GM19372 (cell line): ENCODE results near the gene MVB12B.

Experiments
- ATAC-seq: cut with Tn5 transposase; IDR thresholded peaks from one replicate; pipeline ENCODE4 v1.9.1; 2021; ENCODE audit warnings: mild to moderate bottlenecking, low read depth, moderate library complexity; ENCODE audit not compliant: unreplicated experiment

Gene MVB12B

DNA sequence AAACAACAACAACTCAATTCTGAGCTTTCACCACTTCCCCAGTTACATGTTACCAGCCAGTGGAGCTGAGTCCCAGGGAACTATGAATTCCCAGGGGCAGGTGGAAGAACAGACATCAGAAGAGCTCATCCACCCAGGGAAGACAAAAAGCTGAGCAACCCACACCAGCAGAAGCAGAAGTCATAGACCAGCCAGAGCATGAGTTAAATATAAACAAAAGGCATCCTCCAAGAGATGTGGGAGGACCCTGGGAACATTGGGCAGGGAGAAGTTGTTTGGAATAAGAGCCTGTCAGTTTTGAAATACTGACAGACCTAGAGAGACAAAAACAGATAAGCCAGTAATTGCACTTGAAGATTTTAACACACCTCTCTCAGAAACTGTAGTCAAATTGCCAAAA lies 184.8 kb downstream of the MVB12B start:
- no peak for ATAC-seq

DNA sequence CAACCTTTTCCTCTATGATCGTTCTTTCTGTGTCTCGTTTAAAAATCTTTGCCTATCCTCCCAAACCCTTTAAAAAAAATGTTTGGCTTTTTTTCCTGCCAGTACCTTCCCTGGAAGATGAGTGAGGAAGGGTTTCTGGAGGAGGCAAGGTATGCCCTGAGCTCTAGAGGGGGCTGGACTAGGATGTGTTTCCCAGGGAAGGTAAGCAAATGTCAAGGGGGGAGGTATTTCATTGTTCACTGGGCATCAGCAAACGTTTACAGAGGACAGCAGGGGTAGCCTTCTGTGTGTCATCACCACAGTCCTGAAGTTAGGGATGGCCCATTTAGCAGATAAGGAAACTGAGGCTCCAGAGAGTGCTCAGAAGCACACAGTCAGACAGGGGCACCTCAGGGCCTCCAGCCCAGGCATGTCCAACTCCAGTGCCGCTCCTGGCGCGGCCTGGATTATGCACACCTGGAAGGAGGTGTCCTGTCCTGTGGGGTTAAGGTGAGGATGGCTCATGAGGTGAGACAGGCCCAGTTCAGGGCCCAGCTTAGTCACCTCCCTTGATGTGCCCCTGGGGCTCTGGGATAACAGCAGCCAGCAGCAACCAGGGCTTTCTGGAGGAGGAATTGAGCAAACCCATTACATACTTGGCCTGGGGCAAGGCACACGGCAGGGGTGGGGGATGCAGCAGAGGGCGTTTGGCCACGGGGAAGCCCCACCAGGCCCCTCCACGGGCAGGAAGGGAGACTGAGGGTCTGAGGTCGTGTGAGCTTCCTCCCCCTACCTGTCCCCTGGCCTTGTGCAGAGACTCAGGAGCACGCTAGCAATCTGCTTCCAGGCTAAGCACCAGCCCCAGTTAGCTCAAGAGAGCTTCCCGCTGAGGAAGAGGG lies 186.8 kb downstream of the MVB12B start:
- no peak for ATAC-seq

GRCh38 chr9:126514037-126514821 lies 187.6 kb downstream of the MVB12B start:
- ATAC-seq, result no peak

- no peak for ATAC-seq
Measured at GRCh38 chr9:126515001-126515872, 188.6 kb downstream of the MVB12B start.

- ATAC-seq, result no peak
Measured at GRCh38 chr9:126515873-126516505, 189.4 kb downstream of the MVB12B start.

DNA sequence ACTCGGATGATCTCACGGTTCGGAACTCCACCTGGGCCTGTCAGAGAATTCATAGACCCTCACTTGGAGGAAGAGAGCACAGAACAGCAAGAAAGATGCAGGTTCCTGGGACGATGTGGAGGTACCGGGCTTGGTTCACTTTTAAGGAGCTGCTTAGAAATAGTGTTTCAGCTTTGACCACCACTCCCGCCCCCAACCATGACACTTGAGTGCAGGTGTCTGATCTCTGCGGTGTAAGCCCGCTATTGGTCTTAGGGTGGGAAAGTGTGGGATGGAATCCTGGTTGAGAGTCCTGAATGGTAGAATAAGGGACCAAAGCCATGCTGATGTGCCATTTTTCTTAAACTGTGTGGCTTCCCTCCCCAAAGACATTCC lies 189.9 kb downstream of the MVB12B start:
- ATAC-seq, result no peak

DNA sequence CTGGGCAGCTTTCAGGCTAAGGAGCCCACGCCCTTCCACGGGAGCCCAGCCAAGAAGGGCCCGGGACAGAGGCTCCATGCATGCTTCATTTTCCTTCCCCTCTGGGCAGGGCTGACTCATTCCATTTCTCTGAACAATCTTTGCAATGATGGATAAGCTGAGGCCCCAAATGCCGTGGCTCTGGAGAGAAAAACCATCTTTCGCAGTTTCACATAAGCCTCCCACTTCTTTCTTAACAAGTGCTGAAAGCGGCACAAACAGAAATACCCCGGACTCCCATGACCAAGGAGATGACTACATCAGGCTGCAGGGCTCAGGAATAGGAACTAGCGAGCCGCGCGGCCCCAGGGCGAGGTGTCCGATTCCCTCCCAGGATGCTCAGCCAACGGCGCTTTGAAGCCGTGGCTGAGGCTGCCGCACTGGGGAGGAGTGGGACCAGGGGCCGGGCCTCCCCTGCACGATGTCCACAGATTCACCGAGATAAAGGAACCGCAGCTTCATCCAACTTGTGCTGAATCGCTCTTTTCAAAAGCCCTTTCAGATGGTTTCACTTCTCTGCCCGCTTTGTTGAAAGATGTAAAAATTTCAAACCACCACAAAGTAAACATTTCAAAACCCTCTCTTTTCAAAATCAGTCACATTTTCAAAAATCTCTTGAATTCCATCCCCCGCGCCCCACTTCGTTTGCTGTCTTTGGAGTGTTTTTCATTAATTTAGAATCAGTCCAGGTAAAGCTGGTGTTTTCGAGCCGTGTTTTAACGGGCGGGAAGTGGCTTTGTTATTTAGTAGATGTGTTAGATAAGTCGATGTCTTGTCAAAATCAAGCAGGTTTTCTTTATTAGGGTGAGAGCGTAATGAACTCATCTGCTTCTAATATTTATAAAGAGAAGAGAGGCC lies 190.6 kb downstream of the MVB12B start:
- ATAC-seq, result no peak

DNA sequence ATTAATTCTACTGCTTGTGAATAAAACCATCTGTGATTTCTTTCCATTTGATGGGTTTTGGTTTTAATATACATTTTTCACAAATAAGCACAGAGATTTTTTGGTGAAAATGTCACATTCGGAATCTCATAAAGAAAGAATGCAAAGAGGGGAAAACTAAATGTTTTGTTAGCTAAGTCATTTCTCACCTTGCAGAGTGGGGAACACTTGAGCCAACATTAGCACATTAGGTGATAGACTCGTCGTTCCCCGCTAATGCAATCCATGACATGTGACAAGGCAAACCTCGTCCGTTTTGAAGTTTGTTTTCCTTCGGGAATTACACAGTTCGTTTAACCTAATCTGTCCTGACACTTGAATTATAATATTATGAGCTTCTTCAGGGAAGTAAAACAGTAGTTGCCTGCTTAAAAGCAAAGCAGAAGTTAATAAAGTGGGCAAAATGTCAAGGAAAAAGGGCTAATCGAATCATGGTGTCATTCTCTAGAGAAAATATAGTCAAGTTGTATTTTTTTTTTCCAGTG lies 191.3 kb downstream of the MVB12B start:
- ATAC-seq, result no peak

DNA sequence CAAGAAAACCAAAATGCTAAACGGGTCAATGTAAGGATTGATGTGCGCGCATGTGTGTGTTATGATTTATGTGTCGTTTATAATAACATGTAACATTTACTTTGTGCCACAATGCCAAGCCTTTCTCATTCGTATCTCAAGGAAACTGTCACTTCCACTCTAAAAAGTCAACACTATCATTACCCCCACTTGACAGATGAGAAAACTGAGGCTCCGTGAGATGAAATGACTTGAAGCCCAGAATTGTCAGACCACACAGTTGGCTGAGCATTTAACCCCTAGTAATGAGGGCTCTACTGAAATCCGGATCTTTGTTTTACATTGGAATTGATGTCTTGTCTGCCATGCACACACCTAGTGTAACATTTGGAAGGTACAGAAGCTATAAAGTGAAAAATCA lies 192.1 kb downstream of the MVB12B start:
- ATAC-seq, result no peak

GRCh38 chr9:126519660-126520420 lies 193.2 kb downstream of the MVB12B start:
- no peak for ATAC-seq

DNA sequence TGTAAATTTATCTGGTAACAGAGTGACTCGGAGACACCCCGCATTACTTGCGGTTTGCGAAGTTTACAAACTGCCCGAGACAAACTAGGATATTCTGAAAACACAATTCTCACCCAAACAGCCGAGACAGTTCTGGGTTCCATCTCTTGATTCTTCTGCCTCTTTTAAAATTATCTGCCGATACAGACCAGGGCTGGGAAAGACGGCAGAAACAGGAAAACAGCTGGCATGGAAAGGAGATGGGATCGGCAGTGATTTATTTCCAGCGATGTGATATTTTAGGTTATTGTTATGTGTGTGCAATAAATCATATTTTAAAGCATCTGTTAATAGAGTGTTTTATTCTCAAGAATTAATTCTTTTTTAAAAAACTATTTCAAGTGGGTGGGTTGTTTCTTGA lies 193.8 kb downstream of the MVB12B start:
- no peak for ATAC-seq

DNA sequence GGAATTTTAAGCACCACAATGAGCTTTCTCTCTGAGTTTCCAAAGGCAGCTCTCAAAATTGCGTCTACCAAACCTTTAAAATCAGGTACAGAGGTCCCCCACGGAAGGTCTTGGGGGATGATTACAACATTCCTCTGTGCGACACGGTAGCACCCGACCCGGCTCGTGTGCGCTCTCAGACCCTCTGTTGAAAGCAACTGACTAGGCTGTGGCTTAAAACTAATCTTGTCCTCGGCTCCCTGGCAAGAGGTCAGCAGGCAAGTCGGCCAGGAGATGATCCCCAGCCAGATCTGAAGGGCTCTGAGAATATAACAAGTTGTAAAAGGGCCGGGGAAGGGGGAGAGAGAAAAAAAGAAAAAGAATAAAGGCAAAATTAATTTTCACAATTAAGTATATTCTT lies 194.5 kb downstream of the MVB12B start:
- no peak for ATAC-seq

DNA sequence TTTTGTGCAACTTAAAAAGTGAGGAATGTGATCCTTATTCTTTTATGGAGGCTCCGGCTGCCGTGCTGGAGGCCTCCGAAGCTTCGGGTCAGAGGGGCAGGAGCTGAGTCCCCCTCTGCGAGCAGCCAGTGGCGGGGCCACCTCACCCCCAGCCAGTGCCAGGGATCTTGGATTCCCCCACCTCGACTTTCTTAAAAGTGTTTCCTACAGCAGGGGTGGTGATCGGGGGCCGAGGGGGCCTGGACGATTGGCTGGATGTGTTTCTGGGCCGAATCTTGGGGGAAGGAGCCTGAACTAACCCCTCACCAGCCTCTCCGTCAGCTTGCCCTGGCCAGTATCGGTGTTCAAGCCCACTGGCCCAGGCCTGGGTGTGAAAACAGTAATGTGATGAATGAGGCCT lies 194.9 kb downstream of the MVB12B start:
- no peak for ATAC-seq

DNA sequence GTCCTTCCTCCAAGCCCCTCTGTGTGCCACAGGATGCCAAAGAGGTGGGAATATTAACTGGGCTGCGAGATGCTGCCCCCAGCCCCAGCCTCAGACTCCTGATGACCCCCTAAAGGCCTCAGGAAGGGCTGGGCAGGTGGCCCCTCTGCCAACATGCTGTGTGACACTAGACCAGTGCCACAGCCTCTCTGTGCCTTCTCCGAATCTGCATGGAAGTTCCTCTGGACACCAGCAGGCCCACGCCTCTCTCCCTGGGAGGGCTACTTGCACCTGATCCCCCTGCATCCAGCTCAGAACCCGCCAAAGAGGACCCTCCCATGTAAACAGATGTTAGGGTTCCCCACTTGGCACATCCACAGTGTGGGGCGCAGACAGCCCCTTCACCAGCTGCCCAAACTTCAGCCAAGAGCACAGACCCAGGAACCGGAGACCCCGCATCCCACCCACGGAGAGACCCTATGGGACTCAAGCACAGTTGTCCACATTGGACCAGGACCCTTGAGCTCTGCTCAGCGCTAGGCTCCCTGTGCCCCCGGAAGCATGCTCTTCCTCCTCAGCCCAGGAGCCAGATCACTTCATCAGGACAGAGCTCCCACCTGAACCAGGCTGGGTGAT lies 195.5 kb downstream of the MVB12B start:
- no peak for ATAC-seq

DNA sequence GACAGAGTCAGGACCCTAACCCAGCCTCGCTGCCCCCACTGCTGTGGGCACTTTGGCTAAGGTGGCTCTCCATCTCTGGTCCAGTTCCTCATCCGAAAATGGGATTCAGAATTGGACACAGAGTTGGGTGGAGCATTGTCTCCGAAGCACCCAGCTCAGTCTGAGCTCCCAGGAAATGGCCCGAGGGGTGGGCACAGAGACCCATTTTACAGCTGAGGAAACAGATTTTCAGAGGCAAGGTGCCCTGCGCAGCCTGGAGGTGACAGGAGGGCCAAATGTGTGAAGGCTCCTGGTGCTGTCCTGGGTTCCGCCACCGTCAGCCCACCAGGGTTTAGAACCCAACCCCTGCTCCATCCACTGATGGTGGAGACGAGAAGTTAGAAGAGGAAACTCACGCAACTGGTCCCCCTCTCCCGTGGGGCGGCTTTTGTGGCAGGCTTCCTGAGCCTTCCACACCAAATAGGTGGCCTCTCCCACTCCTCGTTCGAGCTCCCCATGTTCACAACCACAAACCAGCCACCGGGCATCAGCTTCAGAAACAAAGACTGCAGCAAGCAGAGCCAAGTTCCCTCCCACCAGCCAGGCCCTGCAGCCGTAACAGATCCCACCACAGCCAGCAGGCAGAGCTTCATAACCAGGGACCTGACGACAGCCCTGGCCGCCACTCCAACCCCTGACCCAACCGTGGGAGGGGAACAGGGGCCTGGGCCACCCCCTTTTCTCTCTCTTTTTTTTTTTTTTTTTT lies 196.2 kb downstream of the MVB12B start:
- no peak for ATAC-seq

GRCh38 chr9:126523611-126524111 lies 197.0 kb downstream of the MVB12B start:
- no peak for ATAC-seq
